Glutamatergic neuron (in vitro differentiated cells): ENCODE results near the gene PCGF3. TPM values are rescaled to one million over a fixed set of nuclear protein-coding genes. Genes with fewer than 3 reads are reported as not detected.

Experiments used
- DNase-seq: peaks from one replicate; pipeline ENCODE4 v3.0.0; 2022
- H3K27ac Mint-ChIP-seq: one replicate; pipeline ENCODE4 v1.8.0; 2020; ENCODE audit warnings: mild to moderate bottlenecking, mixed read lengths, inconsistent platforms; ENCODE audit not compliant: unreplicated experiment
- H3K27me3 Mint-ChIP-seq: one replicate; pipeline ENCODE4 v1.8.0; 2020; ENCODE audit warnings: mild to moderate bottlenecking, moderate library complexity, mixed read lengths, inconsistent platforms; ENCODE audit not compliant: unreplicated experiment
- H3K36me3 Mint-ChIP-seq: one replicate; pipeline ENCODE4 v1.8.0; 2020; ENCODE audit warnings: mild to moderate bottlenecking, mixed read lengths, inconsistent platforms; ENCODE audit not compliant: unreplicated experiment
- H3K4me1 Mint-ChIP-seq: one replicate; pipeline ENCODE4 v1.8.0; 2020; ENCODE audit warnings: mild to moderate bottlenecking, low read depth, mixed read lengths, inconsistent platforms; ENCODE audit not compliant: unreplicated experiment
- H3K4me3 Mint-ChIP-seq: one replicate; pipeline ENCODE4 v1.8.0; 2020; ENCODE audit warnings: mild to moderate bottlenecking, mixed read lengths, inconsistent platforms; ENCODE audit not compliant: unreplicated experiment
- H3K9me3 Mint-ChIP-seq: one replicate; pipeline ENCODE4 v1.8.0; 2020; ENCODE audit warnings: mild to moderate bottlenecking, moderate library complexity, mixed read lengths, inconsistent platforms; ENCODE audit not compliant: unreplicated experiment
- long read RNA-seq: library from polyadenylated mRNA; unstranded; transcript quantifications from one replicate; pipeline ENCODE4 v2.0.0, GENCODE V29; 2020; ENCODE audit not compliant: unreplicated experiment
- total RNA-seq: library from RNA; stranded (reverse); fragmentation: NEBNext Ultra II Directional; extraction: Animal tissue kit (Norgen Biotek cat#: 25700); gene quantifications from one replicate; pipeline ENCODE4 v1.2.1, GENCODE V29; 2021; ENCODE audit not compliant: unreplicated experiment
- TF ChIP-seq, protein P1 (sequence below): fragments of 200-600 bp; sonication (generic); IDR thresholded peaks from one replicate; pipeline ENCODE4 v1.5.0; 2021; ENCODE audit not compliant: partially characterized antibody, unreplicated experiment

The PCGF3 gene, protein sequence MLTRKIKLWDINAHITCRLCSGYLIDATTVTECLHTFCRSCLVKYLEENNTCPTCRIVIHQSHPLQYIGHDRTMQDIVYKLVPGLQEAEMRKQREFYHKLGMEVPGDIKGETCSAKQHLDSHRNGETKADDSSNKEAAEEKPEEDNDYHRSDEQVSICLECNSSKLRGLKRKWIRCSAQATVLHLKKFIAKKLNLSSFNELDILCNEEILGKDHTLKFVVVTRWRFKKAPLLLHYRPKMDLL
- 122 TPM for total RNA-seq
- long read RNA-seq, full-length matches to known transcripts, result 12 of 27 reads
- long read RNA-seq, partial matches to known transcripts, result 2 of 27 reads
- long read RNA-seq, other reads (novel, unspliced or antisense), result 13 of 27 reads

DNA sequence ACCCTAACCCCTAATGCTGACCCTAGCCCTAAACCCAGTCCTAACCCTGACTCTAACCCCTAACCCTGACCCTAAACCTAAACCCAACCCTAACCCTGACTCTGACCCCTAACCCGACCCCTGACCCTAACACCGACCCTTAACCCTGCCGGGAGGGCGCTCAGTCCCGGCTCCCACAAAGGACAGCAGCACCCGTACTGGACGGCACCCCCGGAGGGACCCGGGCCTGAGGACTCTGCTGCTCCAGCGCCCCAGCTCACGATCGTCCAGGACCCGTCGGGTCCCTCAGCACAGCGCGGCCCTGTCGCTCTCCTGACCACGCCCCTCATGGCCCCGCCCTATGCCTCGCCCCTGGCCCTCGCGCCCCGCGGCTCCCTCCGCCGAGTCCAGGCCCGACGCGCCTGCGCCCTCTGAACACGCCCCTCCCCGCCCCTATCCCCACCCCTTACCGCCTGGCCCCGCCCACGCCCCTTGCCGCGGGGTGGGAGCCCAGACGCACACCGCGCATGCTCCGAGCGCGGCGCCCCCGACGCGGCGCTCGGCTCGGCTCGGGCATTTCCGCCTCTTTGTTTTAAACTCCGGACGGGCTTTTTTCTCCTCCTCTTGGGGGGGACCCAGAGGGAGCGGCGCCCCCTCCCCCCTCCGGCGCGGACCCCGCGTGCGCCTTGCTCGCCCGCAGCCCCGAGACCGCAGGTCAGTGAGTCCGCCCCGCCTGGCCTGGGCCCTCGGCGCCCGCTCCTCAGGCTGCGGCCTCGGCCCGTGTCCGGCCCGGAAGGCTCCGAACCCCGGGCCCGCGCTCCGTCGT, at the start of gene PCGF3:
Gene PCGF3, plus strand, starts transcription at position 555 of the 805 bp plus-strand sequence. CDS start 27,849 bp downstream, outside the sequence.
- H3K36me3 Mint-ChIP-seq, result peaks cover 8% of the 10 kb centered on the region
- peaks cover 6% of the 10 kb centered on the region for H3K27me3 Mint-ChIP-seq
- peak; percentile 99 for DNase-seq
- TF ChIP-seq, protein P1, sequence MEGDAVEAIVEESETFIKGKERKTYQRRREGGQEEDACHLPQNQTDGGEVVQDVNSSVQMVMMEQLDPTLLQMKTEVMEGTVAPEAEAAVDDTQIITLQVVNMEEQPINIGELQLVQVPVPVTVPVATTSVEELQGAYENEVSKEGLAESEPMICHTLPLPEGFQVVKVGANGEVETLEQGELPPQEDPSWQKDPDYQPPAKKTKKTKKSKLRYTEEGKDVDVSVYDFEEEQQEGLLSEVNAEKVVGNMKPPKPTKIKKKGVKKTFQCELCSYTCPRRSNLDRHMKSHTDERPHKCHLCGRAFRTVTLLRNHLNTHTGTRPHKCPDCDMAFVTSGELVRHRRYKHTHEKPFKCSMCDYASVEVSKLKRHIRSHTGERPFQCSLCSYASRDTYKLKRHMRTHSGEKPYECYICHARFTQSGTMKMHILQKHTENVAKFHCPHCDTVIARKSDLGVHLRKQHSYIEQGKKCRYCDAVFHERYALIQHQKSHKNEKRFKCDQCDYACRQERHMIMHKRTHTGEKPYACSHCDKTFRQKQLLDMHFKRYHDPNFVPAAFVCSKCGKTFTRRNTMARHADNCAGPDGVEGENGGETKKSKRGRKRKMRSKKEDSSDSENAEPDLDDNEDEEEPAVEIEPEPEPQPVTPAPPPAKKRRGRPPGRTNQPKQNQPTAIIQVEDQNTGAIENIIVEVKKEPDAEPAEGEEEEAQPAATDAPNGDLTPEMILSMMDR, result no peak
- H3K4me3 Mint-ChIP-seq, result peak within 1 kb of the TSS; percentile 15
- H3K4me1 Mint-ChIP-seq, result peaks cover 12% of the 10 kb centered on the region
- H3K27ac Mint-ChIP-seq, result no peak within 1 kb of the TSS
- peaks cover 6% of the 10 kb centered on the region for H3K9me3 Mint-ChIP-seq

DNA sequence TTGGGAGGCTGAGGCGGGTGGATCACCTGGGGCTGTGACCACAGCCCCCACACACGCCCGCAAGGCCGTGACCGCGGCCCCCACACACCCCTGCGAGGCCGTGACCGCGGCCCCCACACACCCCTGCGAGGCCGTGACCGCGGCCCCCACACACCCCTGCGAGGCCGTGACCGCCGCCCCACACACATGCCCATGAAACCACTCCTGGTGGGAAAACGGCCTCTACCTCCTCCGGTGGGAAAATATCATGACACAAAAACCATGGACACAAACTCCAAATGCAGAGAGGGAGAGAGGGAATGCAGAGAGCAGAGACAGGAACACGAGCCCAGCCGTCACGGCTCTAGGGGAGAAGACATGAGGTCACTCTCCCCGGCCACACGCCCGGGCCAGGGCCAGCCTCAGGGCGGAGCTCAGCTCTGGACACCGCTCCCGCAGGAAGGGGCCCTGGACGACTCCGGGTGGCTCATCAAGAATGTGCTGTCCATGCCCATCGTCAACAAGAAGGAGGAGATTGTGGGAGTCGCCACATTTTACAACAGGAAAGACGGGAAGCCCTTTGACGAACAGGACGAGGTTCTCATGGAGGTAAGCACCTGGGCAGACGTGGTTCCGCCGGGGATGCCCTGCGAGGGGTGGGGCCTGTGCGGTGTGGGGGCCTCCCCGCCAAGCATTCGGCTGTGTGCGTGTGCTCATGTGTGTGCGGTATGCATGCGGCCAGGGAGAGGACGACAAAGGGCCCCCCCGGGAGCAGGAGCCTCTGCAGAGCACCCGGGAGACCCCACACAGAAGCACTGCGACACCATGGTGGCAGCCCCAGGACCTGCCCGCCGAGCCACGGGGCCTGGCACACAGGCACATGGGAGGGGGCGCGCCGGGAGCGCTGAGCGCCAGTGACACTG, 48.9 kb upstream of the PCGF3 start:
- TF ChIP-seq, protein P1, result no peak
- Mint-ChIP-seq H3K4me1 (no peaks in the 10 kb centered on the region), H3K9me3 (peaks cover 8% of the 10 kb centered on the region), H3K27me3 (peaks cover 17% of the 10 kb centered on the region), H3K4me3 (no peak overlapping the region), H3K27ac (peak overlapping the region; percentile 23), H3K36me3 (peaks cover 6% of the 10 kb centered on the region)
- no peak for DNase-seq

DNA sequence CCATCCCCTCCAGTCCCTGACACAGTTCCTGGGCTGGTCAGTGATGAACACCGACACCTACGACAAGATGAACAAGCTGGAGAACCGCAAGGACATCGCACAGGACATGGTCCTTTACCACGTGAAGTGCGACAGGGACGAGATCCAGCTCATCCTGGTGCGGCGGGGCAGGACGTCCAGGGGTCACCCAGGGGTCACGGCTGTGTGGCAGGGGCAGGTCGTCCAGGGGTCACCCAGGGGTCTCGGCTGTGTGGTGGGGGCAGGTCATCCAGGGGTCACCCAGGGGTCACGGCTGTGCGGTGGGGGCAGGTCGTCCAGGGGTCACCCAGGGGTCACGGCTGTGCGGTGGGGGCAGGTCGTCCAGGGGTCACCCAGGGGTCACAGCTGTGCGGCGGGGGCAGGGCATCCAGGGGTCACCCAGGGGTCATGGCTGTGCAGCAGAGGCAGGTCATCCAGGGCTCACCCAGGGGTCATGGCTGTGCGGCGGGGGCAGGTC, 48.2 kb upstream of the PCGF3 start:
- Mint-ChIP-seq H3K27me3 (peaks cover 15% of the 10 kb centered on the region), H3K36me3 (peaks cover 6% of the 10 kb centered on the region), H3K27ac (no peak overlapping the region), H3K4me1 (no peaks in the 10 kb centered on the region), H3K9me3 (peaks cover 10% of the 10 kb centered on the region), H3K4me3 (no peak overlapping the region)
- DNase-seq, result no peak
- TF ChIP-seq, protein P1, result no peak

DNA sequence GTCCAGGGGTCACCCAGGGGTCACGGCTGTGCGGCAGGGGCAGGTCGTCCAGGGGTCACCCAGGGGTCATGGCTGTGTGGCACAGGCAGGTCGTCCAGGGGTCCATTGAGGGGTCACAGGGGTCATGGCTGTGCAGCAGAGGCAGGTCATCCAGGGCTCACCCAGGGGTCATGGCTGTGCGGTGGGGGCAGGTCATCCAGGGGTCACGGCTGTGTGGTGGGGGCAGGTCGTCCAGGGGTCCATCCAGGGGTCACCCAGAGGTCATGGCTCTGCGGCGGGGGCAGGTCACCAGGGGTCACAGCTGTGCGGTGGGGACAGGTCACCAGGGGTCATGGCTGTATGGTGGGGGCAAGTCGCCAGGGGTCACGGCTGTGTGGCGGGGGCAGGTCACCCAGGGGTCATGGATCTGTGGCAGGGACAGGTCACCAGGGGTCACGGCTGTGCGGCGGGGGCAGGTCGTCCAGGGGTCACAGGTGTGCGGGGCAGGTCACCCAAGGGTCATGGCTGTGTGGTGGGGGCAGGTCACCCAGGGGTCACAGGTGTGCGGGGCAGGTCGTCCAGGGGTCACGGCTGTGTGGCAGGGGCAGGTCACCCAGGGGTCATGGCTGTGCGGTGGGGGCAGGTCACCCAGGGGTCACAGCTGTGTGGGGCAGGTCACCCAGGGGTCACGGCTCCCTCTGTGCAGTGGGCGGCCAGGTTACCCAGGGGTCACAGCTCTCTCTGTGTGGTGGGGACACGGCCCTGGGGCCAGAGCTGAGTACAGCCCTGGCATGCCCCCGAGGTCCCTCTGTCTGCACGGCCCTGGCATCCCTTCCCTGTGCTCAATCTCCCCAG, 47.6 kb upstream of the PCGF3 start:
- TF ChIP-seq, protein P1, result no peak
- Mint-ChIP-seq H3K4me1 (no peaks in the 10 kb centered on the region), H3K4me3 (no peak overlapping the region), H3K9me3 (peaks cover 6% of the 10 kb centered on the region), H3K27me3 (peaks cover 12% of the 10 kb centered on the region), H3K36me3 (peaks cover 6% of the 10 kb centered on the region), H3K27ac (no peak overlapping the region)
- DNase-seq, result no peak
